Measurements from ENCODE around the gene SPATA24.

GRCh38 chr5:139378941-139379361, 24.9 kb downstream of the SPATA24 start:
- TF ChIP-seq FOXA1 (IDR thresholded peaks at IDR 0.05) (no peak), REST (IDR thresholded peaks at IDR 0.05) (no peak)
